Measurements from ENCODE around the gene BRSK2.

The BRSK2 gene

GRCh38 chr11:1470681-1471611, 81.2 kb downstream of the BRSK2 start:
- H3K27ac ChIP-seq (ENCODE audit: extremely low read depth, low read depth, low read length): no peak overlapping the region
- no peak overlapping the region for H3K4me3 ChIP-seq (ENCODE audit: low read depth, low read length)
- no peaks in the 10 kb centered on the region for H3K4me1 ChIP-seq (ENCODE audit: control insufficient read depth, insufficient read depth, low read length)
- H3K9me3 ChIP-seq (ENCODE audit: control insufficient read depth, insufficient read depth, low read depth, low read length): no peaks in the 10 kb centered on the region
- ChIA-PET CTCF (interaction anchor here (0.7 kb wide), 1 partner anchor 55 kb away, joined by 4 read pairs; no protein-coding TSS in a partner anchor), POLR2A (no interaction called here)
- TF ChIP-seq ZNF664 (tag by site-specific recombination; IDR thresholded peaks at IDR 0.05) (no peak), ZNF513 (tag by site-specific recombination; IDR thresholded peaks at IDR 0.05) (no peak), ZSCAN4 (tag by site-specific recombination; IDR thresholded peaks at IDR 0.05) (no peak), ZNF654 (tag by site-specific recombination; IDR thresholded peaks at IDR 0.05; ENCODE audit: low read depth) (no peak)
- peaks cover 0 to 28% of the 10 kb centered on the region in 2 experiments; a peak in 1 of 3 replicates for H3K36me3 ChIP-seq (ENCODE audit: control insufficient read depth in 2 of 2, insufficient read depth in 1 of 2, low read length in 2 of 2)

- Histone ChIP-seq H3K4me1 (ENCODE audit: control insufficient read depth, insufficient read depth, low read length) (no peaks in the 10 kb centered on the region), H3K36me3 (ENCODE audit: control insufficient read depth in 2 of 2, insufficient read depth in 1 of 2, low read length in 2 of 2) (peaks cover 0 to 33% of the 10 kb centered on the region in 2 experiments; a peak in 1 of 3 replicates), H3K9me3 (ENCODE audit: control insufficient read depth, insufficient read depth, low read depth, low read length) (no peaks in the 10 kb centered on the region), H3K4me3 (ENCODE audit: low read depth, low read length) (no peak overlapping the region), H3K27ac (ENCODE audit: extremely low read depth, low read depth, low read length) (no peak overlapping the region)
- POLR2A ChIA-PET: no interaction called here
- CTCF ChIA-PET: interaction anchor here (0.7 kb wide), 1 partner anchor 54 kb away, joined by 4 read pairs; no protein-coding TSS in a partner anchor
- TF ChIP-seq ATF2 (tag by site-specific recombination; IDR thresholded peaks at IDR 0.05; ENCODE audit: low read depth): no peak
- TF ChIP-seq ZNF768 (tag by site-specific recombination; IDR thresholded peaks at IDR 0.05): no peak
- TF ChIP-seq ZNF211 (tag by site-specific recombination; IDR thresholded peaks at IDR 0.05; ENCODE audit: low read depth): no peak
- TF ChIP-seq BCL11A (tag by site-specific recombination; IDR thresholded peaks at IDR 0.05; ENCODE audit: low read depth): no peak
- TF ChIP-seq ZNF416 (tag by site-specific recombination; IDR thresholded peaks at IDR 0.05): no peak
- TF ChIP-seq ZNF670 (tag by site-specific recombination; IDR thresholded peaks at IDR 0.05; ENCODE audit: low read depth): no peak
- TF ChIP-seq ZFP3 (tag by site-specific recombination; IDR thresholded peaks at IDR 0.05; ENCODE audit: low read depth): no peak
- TF ChIP-seq ZNF624 (tag by site-specific recombination; IDR thresholded peaks at IDR 0.05): no peak
- TF ChIP-seq ZNF785 (tag by site-specific recombination; IDR thresholded peaks at IDR 0.05): no peak
- no peak for TF ChIP-seq ZNF19 (tag by site-specific recombination; IDR thresholded peaks at IDR 0.05; ENCODE audit: low read depth)
- TF ChIP-seq MYNN (tag by site-specific recombination; IDR thresholded peaks at IDR 0.05; ENCODE audit: borderline replicate concordance): no peak
- TF ChIP-seq ZNF629 (tag by site-specific recombination; IDR thresholded peaks at IDR 0.05): no peak
- no peak for TF ChIP-seq ZNF366 (tag by site-specific recombination; conservative IDR thresholded peaks at IDR 0.05)
- no peak for TF ChIP-seq ZFP37 (tag by site-specific recombination; IDR thresholded peaks at IDR 0.05)
- no peak for TF ChIP-seq ZFP69B (tag by site-specific recombination; IDR thresholded peaks at IDR 0.05)
- TF ChIP-seq ZNF2 (tag by site-specific recombination; IDR thresholded peaks at IDR 0.05): no peak
These were observed 82.0 kb downstream of the BRSK2 start for GRCh38 chr11:1471736-1472135.

All from HEK293 (cell line).